Esophagus squamous epithelium (tissue), 5 donors: ENCODE measurements around the gene ARHGAP30. TPM values are rescaled to one million over a fixed set of nuclear protein-coding genes. Genes with fewer than 3 reads are reported as not detected.
A peak's percentile ranks its signal among the peaks of the same experiment; 100 is the strongest.

Experiments
- DNase-seq: peaks from one replicate; lab custom pipeline; 2025; lab: John Stamatoyannopoulos, UW
- H3K27ac ChIP-seq, 4 donors: fragments of 200-600 bp; sonication (generic); one replicate each; pipeline ENCODE4 v1.5.1; 2016 to 2019; ENCODE audit warnings: mild to moderate bottlenecking in 1 of 4
- H3K27me3 ChIP-seq, 4 donors: fragments of 200-600 bp; sonication (generic); 1 replicate in 3 of 4; 2 replicates in 1 of 4; pipeline versions ENCODE4 v1.5.1 to v1.6.0; 2017 to 2021; ENCODE audit warnings: antibody characterized with exemption in 1 of 4
- H3K36me3 ChIP-seq, 3 donors: fragments of 200-600 bp; sonication (generic); one replicate each; pipeline ENCODE4 v1.5.1; 2016 to 2019
- H3K4me1 ChIP-seq, 3 donors: fragments of 200-600 bp; sonication (generic); one replicate each; pipeline ENCODE4 v1.5.1; 2017 to 2019
- H3K4me3 ChIP-seq, 4 donors: fragments of 200-600 bp; sonication (generic); 1 replicate in 3 of 4; 2 replicates in 1 of 4; pipeline ENCODE4 v1.5.1; 2016 to 2019; ENCODE audit warnings: mild to moderate bottlenecking in 2 of 4, moderate library complexity in 1 of 4
- H3K9me3 ChIP-seq, 3 donors: fragments of 200-600 bp; sonication (generic); one replicate each; pipeline ENCODE4 v1.5.1; 2016 to 2019
- CTCF ChIP-seq, 6 experiments: fragments of 450-650 bp in 4 of 6; fragments of 200-600 bp in 2 of 6; sonication (generic) in 2 of 6; IDR thresholded peaks; one replicate each; pipeline ENCODE4 v1.5.1; 2016 to 2019; ENCODE audit warnings: antibody characterized with exemption in 6 of 6, mild to moderate bottlenecking in 4 of 6, moderate library complexity in 4 of 6
- POLR2A ChIP-seq, 4 donors: fragments of 450-650 bp; IDR thresholded peaks; one replicate each; pipeline ENCODE4 v1.6.1; 2017; ENCODE audit warnings: antibody characterized with exemption in 4 of 4, mild to moderate bottlenecking in 4 of 4, moderate library complexity in 3 of 4
- WGBS, 2 donors: methylation state at CpG; one replicate each; pipeline ENCODE4 v1.1.5; 2018; 5-methylcytosine and 5-hydroxymethylcytosine counted together
- intact Hi-C: fragments of 100-400 bp; cut with DNase I; formaldehyde crosslinking; loops from one replicate; pipeline ENCODE4 v1.15.0; 2022
- total RNA-seq, 4 donors: library from RNA; depleted of rRNA; stranded (reverse); fragments of >200 nt; gene quantifications; one replicate each; pipeline ENCODE4 v1.1.0, GENCODE V29; 2016
- donor health status: DM: yes; HTN: yes; CAD: no.

The ARHGAP30 gene
- total RNA-seq, 4 donors from 2014 or later = 2.9 to 13.5 (median 7.4) TPM

GRCh38 chr1:161082996-161083747 is 13.5 kb upstream of the ARHGAP30 start:
- DNase-seq = peak; percentile 41
- peak in 1 of 4 donors; percentile 11 for TF ChIP-seq POLR2A (IDR thresholded peaks at IDR 0.05)
- peak in 2 of 6 experiments; percentile 3 to 24 for TF ChIP-seq CTCF (IDR thresholded peaks at IDR 0.05)
- H3K4me1 ChIP-seq = peaks cover 33 to 87% (median 34%) of the 10 kb centered on the region in 3 donors
- no peaks in the 10 kb centered on the region for H3K9me3 ChIP-seq
- 42 to 67% methylated on average over 3 to 8 of the region's 8 CpGs for WGBS, 2 donors
- H3K4me3 ChIP-seq = peak overlapping the region in 3 of 4 donors; percentile 22 to 64 (median 28)
- H3K27ac ChIP-seq = peak overlapping the region; percentile 89 to 97 (median 94)
- peaks cover 0 to 7% (median 0%) of the 10 kb centered on the region in 4 donors for H3K27me3 ChIP-seq
- intact Hi-C loops = no loop called here
- H3K36me3 ChIP-seq = peaks cover 0 to 21% (median 0%) of the 10 kb centered on the region in 3 donors

- intact Hi-C loops = no loop called here
- no peak for TF ChIP-seq CTCF (IDR thresholded peaks at IDR 0.05)
- TF ChIP-seq POLR2A (IDR thresholded peaks at IDR 0.05) = no peak
- H3K36me3 ChIP-seq = peaks cover 0 to 26% (median under 1%) of the 10 kb centered on the region in 3 donors
- DNase-seq = no peak
- peak overlapping the region; percentile 89 to 97 (median 94) for H3K27ac ChIP-seq
- H3K27me3 ChIP-seq = peaks cover 0 to 7% (median 0%) of the 10 kb centered on the region in 4 donors
- peak overlapping the region in 3 of 4 donors; percentile 22 to 64 (median 28) for H3K4me3 ChIP-seq
- H3K9me3 ChIP-seq = no peaks in the 10 kb centered on the region
- 39 to 53% methylated on average over 2 of the region's 2 CpGs for WGBS, 2 donors
- peaks cover 33 to 90% (median 34%) of the 10 kb centered on the region in 3 donors for H3K4me1 ChIP-seq
Measured at GRCh38 chr1:161082483-161082882, 12.8 kb upstream of the ARHGAP30 start.

- peaks cover 33 to 95% (median 34%) of the 10 kb centered on the region in 3 donors for H3K4me1 ChIP-seq
- H3K36me3 ChIP-seq = peaks cover 0 to 35% (median 5%) of the 10 kb centered on the region in 3 donors
- no peak for DNase-seq
- peak overlapping the region; percentile 89 to 97 (median 94) for H3K27ac ChIP-seq
- H3K4me3 ChIP-seq = peak overlapping the region in 1 of 4 donors; percentile 64
- peaks cover 0 to 7% (median 0%) of the 10 kb centered on the region in 4 donors for H3K27me3 ChIP-seq
- TF ChIP-seq CTCF (IDR thresholded peaks at IDR 0.05) = no peak
- intact Hi-C loops = no loop called here
- WGBS, 2 donors = 66 to 70% methylated on average over 5 of the region's 5 CpGs
- no peaks in the 10 kb centered on the region for H3K9me3 ChIP-seq
Measured at GRCh38 chr1:161081519-161081918, 11.8 kb upstream of the ARHGAP30 start.

- TF ChIP-seq POLR2A (IDR thresholded peaks at IDR 0.05) (no peak), CTCF (IDR thresholded peaks at IDR 0.05) (no peak)
- H3K9me3 ChIP-seq = no peaks in the 10 kb centered on the region
- H3K27ac ChIP-seq = peak overlapping the region; percentile 89 to 97 (median 94)
- peaks cover 0 to 43% (median 5%) of the 10 kb centered on the region in 3 donors for H3K36me3 ChIP-seq
- WGBS, 2 donors = 69 to 71% methylated on average over 5 of the region's 5 CpGs
- no peak for DNase-seq
- intact Hi-C loops = no loop called here
- H3K4me3 ChIP-seq = no peak overlapping the region
- H3K27me3 ChIP-seq = peaks cover 0 to 7% (median 0%) of the 10 kb centered on the region in 4 donors
- peaks cover 33 to 95% (median 34%) of the 10 kb centered on the region in 3 donors for H3K4me1 ChIP-seq
Measured at GRCh38 chr1:161080441-161081405, 11.0 kb upstream of the ARHGAP30 start.
